ENCODE measurements around the gene ABCA13. TPM values are rescaled to one million over a fixed set of nuclear protein-coding genes. Genes with fewer than 3 reads are reported as not detected.
A peak's percentile ranks its signal among the peaks of the same experiment; 100 is the strongest.

ABCA13 gene
- total RNA-seq, 1 donor from 2014 or later, result 5.2 TPM

DNA sequence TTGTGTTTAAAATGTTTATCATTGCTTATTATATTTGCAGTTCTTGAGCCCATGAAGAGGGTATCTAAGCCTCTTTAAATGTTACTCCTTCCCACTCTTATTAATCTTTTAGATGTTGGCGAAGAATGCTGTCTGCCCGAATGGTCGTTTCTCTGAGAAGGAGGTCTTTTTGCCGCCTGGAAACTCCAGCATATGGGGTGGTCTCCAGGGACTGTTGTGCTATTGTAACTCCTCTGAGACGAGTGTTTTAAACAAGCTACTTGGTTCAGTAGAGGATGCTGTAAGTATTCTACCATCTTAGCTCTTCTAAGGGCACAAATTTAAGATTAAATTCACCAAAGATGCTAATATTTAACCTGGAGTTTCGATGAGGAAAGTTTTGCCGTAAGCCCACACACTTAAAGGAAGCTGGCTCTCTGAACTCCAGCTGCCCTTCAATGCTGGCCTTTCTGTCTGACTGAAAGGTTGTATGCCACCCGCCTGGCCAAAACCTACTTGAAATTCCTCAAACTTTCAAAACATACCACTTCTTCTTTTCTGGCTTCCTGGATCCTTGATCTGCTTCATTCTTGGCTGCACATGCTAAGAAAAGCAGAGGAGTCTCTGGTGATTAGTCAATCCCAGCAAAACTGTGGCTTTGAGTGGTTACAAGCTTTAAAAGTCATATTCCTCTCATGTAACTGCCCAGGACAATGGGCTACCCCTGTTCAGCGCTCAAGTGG lies 74.7 kb downstream of the ABCA13 start:
- no peak for DNase-seq (ENCODE audit: low spot score)

GRCh38 chr7:48249166-48249565 lies 77.9 kb downstream of the ABCA13 start:
- no peak for DNase-seq (ENCODE audit: low spot score)

DNA sequence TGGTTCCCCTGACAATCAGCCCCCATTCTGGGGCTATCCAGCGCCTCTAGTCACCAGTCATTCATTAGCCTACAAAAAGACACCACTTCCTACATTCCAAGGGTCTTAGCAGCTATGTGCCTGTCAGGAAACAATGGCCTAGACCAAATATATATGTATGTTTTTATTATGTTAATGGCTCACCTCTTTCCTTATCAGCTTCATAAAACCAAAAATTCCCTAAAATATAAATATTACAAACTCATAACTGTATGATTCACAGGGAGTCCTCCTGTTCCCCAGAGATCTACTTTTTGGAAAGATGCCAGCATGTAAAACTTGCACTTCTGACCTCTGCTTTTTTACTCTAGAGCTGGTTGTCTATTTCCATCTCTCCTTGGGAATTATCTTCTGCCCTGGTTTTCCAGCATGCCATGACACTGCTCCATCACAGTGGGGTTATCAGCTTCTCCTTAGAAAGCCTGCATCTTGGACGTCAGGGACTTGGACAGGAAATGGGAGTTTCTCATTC lies 79.2 kb downstream of the ABCA13 start:
- DNase-seq (ENCODE audit: low spot score), result no peak

GRCh38 chr7:48251766-48252165 lies 80.5 kb downstream of the ABCA13 start:
- no peak for DNase-seq (ENCODE audit: low spot score)

DNA sequence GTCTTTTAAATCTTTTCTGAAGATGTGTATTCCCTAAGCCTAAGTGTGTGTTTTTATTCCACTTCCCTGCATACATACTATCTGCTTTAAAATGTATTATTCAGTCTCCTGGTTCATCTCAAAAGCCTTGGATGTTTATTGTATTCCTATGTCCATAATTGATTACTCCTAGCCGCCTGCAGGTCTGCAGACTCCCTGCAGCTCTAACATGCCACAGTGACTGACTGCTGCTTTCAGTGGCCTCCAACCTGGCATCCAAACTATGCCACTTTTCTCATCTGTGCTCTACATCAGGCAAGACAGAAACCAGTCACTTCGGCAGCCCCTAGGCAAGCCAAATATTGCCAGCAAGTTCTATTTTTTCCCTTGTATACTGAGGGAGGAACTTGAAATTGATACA lies 81.7 kb downstream of the ABCA13 start:
- DNase-seq (ENCODE audit: low spot score), result no peak

- no peak for DNase-seq (ENCODE audit: low spot score)
Observed at GRCh38 chr7:48255046-48255445, 83.8 kb downstream of the ABCA13 start.

DNA sequence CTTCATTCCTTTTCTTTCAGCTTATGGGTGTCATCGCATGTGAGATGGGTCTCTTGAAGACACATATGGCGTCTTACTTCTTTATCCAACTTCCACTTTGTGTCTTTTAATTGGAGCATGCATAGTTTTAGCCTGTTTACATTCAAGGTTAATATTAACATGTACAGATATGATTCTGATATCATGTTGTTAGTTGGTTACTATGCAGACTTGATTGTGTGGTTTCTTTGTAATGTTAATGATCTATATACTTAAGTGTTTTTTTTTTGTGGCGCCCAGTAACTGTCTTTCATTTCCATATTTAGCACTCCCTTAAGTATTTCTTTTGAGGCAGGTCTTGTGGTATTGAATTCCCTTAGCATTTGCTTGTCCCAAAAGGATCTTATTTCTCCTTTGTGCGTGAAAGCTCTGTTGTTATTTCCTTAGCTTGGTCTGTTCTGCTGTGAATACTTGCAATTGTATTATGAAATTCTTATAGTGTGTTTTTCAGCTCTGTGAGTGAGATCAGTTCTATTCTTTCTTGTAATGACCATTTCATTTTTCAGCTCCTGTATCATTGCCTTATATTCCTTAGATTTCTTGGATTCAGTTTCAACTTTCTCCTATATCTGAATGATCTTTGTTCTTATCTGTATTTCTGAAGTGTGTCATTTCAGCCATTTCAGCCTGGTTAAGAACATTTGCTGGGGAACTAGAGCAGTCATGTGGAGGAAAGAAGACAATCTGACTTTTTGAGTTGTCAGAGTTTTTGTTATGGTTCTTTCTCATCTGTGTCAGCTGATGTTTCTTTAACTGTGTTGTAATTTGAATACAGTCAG lies 88.4 kb downstream of the ABCA13 start:
- no peak for DNase-seq (ENCODE audit: low spot score)

DNA sequence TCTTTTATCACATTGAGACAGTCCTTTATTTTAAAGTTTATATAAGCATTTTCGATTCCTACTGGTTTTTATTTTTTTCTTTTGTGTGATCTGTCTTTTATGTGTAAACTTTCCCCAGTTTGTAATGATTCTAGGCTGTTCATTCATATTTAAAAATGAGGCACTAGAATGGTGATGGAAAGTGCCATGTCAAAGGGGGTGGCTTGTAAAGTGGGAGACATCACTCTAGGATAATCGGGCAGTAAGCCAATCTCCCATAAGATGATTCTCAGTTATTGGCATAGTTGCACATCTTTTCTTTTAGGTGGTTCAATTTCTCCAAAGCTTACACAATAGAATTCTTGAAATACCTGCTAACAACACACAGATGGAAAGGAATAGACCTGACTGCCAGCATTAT lies 90.4 kb downstream of the ABCA13 start:
- no peak for DNase-seq (ENCODE audit: low spot score)

GRCh38 chr7:48262606-48263310 lies 91.5 kb downstream of the ABCA13 start:
- DNase-seq (ENCODE audit: low spot score), result no peak

DNA sequence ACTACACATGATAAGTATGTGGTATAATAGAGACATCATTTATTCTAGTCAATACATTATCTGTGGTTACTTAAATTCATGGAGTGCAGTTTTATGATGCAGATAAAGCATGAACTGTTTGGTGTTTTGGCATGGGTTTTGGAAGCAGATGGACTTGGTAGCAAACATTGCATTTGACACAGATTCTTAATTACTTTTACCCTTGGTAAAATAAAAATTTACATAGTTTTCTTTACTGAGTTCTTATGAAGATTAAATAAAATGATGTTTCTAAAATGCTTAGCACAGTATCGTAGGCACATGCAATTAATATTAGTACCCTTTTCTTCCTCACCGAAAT lies 92.0 kb downstream of the ABCA13 start:
- no peak for DNase-seq (ENCODE audit: low spot score)

DNA sequence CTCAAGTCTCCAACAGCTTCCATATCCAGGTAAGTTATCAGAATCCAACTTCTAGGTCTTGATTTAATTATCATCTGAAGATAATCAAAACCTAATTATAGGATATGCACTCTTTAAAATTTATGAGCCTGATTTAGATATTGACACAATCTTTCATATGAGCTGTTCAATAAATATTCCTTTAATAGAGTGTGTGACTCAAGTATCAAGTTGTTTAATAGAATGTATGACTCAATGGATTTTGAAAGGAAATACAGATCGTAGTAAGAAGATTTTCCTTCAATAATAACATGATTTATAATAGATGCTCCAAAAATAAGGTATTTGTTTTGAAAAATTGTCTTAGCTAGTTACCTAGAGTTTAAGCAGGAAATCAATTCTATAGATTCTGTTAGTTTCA lies 97.8 kb downstream of the ABCA13 start:
- DNase-seq (ENCODE audit: low spot score), result no peak

- DNase-seq (ENCODE audit: low spot score), result no peak
Observed at GRCh38 chr7:48274662-48275061, 103.4 kb downstream of the ABCA13 start.

- no peak for DNase-seq (ENCODE audit: low spot score)
Observed at GRCh38 chr7:48279420-48279819, 108.2 kb downstream of the ABCA13 start.

- DNase-seq (ENCODE audit: low spot score), result no peak
Observed at GRCh38 chr7:48280100-48280499, 108.8 kb downstream of the ABCA13 start.

DNA sequence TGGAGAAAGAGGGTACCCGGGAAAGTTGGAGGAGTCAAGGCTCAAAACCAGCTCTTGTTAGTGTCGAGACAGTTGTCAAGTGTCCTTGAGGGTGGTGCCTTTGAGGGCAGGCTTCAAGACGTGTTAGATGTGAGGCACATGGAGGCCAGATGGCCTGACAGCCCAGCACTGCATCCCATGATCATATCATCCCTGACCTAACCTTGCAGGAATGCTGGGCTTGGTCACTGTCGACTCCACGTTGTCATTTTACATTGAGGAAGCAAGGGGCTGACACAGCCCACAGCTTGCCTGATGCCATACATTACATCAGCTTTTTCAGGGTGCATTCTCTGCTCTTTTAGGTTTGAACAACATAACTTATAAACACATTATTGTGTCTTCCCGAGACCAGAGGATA lies 114.1 kb downstream of the ABCA13 start:
- no peak for DNase-seq (ENCODE audit: low spot score)

DNA sequence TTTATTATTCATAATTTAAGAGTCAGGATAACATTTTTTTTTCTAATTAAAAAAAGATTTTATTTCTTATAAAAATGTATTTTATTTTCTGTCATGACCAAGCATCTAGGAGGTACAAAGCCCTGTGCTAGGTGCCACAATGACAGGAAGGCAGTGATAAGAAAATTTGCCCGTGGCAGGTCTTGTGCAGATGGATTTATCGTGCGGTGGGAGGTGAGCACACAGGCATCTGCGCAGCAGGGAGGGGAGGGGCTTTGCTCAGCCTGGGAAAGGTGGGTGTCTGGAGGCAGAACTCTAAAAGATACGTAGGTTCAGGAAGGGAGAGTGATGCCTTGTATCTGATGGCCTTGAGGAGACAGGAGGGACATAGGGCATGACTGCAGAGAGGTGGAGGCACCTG lies 115.6 kb downstream of the ABCA13 start:
- no peak for DNase-seq (ENCODE audit: low spot score)

DNA sequence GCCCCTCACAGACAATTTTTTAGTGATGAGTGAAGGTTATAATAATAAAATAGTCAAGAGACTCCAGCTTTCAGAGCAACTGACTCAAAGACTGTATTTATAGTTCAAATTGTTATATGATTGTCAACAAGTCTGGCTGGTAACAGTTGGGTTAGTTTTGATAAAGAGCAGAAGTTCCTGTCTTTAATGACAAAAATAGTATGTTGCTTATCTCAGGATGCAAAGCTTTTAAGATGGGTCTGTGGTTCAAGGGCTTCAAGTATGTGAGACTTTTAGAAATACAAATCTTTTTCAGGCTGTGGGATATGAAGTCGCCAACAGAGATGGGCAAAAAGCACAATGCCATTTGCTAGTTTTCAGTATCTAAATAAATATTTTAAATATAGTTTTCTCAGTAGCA lies 118.4 kb downstream of the ABCA13 start:
- no peak for DNase-seq (ENCODE audit: low spot score)

GRCh38 chr7:48292949-48293348 lies 121.7 kb downstream of the ABCA13 start:
- no peak for DNase-seq (ENCODE audit: low spot score)

GRCh38 chr7:48295296-48295971 lies 124.2 kb downstream of the ABCA13 start:
- DNase-seq (ENCODE audit: low spot score), result no peak

GRCh38 chr7:48296966-48297365 lies 125.7 kb downstream of the ABCA13 start:
- DNase-seq (ENCODE audit: low spot score), result no peak

DNA sequence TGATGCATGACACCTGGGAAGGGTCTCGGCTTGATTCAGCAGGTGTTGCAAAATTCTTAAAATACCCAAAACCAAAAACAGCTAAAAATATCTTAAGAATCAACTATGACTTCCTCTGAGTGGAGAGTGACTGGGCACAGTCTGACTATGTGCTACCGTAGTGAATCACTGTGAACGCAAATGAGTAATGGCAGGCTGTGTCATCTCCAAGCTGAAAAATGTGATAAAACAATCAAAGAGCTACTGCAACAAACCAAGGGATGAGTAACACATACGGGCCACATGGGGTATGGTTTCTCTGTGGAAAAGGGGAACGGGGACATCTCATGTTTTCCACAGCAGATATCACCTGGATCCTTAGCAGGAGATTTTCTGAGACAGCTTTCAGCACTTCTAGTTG lies 127.5 kb downstream of the ABCA13 start:
- DNase-seq (ENCODE audit: low spot score), result no peak

- DNase-seq (ENCODE audit: low spot score), result peak; percentile 57
Observed at GRCh38 chr7:48299580-48300169, 128.4 kb downstream of the ABCA13 start.
